HepG2 (cell line): ENCODE measurements around the gene RNF213. TPM values are rescaled to one million over a fixed set of nuclear protein-coding genes. Genes with fewer than 3 reads are reported as not detected.

Source experiments
- ATAC-seq: fragments of 200-7000 bp; cut with Tn5 transposase; 3 replicates; pipeline ENCODE4 v1.9.1; 2020; ENCODE audit warnings: mild to moderate bottlenecking, moderate library complexity
- BruUV-seq: library from RNA; stranded (reverse); fragments of 400-500 nt; replicated peaks from 2 replicates; lab custom pipeline; 2021; lab: Mats Ljungman, UMichigan
- CTCF ChIA-PET: fragments of 300-600 bp; formaldehyde crosslinking; extraction: SDS; loops from one replicate; lab custom pipeline; 2021; ENCODE audit warnings: low total read pairs, inconsistent platforms, low intra/inter-chr PET ratio; lab: Yijun Ruan, JAX
- POLR2A ChIA-PET: fragments of 350-600 bp; sonication (Branson Sonifier 250); formaldehyde crosslinking; loops from one replicate; lab custom pipeline; 2020; ENCODE audit warnings: antibody characterized with exemption, inconsistent platforms; lab: Yijun Ruan, JAX
- DNase-seq: peaks from one replicate; pipeline ENCODE4 v3.0.0-alpha.2; 2015; ENCODE audit warnings: low spot score
- FAIRE-seq: peaks from 3 replicates; lab custom pipeline; 2011; peaks lifted over from hg19 to GRCh38; lab: Jason Lieb, UNC
- H2AFZ ChIP-seq: one replicate; pipeline ENCODE4 v1.6.1; 2011; ENCODE audit warnings: low read length, inconsistent platforms
- H3K27ac ChIP-seq: fragments of 300-600 bp; 3 replicates; pipeline ENCODE4 v1.8.0; 2011; ENCODE audit warnings: mixed run types, mild to moderate bottlenecking, mixed read lengths, low read length, inconsistent platforms; ENCODE audit not compliant: insufficient read depth; ENCODE audit errors: extremely low read length
- H3K27me3 ChIP-seq, 2 experiments: fragments of 200-600 bp in 1 of 2; 2 replicates in 1 of 2; 3 replicates in 1 of 2; pipeline versions ENCODE4 v1.6.0 to v1.8.0; 2011; ENCODE audit warnings: low read length in 2 of 2, mild to moderate bottlenecking in 2 of 2, moderate library complexity in 2 of 2, inconsistent platforms in 1 of 2; ENCODE audit not compliant: insufficient read depth in 2 of 2, control insufficient read depth in 1 of 2
- H3K36me3 ChIP-seq, 2 experiments: fragments of 200-600 bp in 1 of 2; replicated peaks in 1 of 2; 2 replicates in 1 of 2; 3 replicates in 1 of 2; pipeline versions ENCODE4 v1.5.1 to v1.8.0; 2011; ENCODE audit warnings: low read length in 2 of 2, inconsistent platforms in 1 of 2; ENCODE audit not compliant: insufficient read depth in 2 of 2, control insufficient read depth in 1 of 2
- H3K4me1 ChIP-seq: 2 replicates; pipeline ENCODE4 v1.5.1; 2012; ENCODE audit warnings: low read length, inconsistent platforms; ENCODE audit not compliant: insufficient read depth
- H3K4me2 ChIP-seq: 2 replicates; pipeline ENCODE4 v1.6.0; 2011; ENCODE audit warnings: low read depth, low read length, inconsistent platforms
- H3K4me3 ChIP-seq, 3 experiments: fragments of 200-600 bp in 1 of 3; sonication (generic), shearing (Covaris generic) in 1 of 3; replicated peaks in 1 of 3; 2 replicates each; pipeline ENCODE4 v1.5.1; 2011 to 2016; ENCODE audit warnings: low read length in 3 of 3, inconsistent platforms in 2 of 3, low read depth in 2 of 3, mild to moderate bottlenecking in 2 of 3, control low read depth in 1 of 3, mixed read lengths in 1 of 3; ENCODE audit not compliant: insufficient read depth in 1 of 3
- H3K79me2 ChIP-seq: one replicate; pipeline ENCODE4 v1.6.1; 2011; ENCODE audit warnings: low read length, inconsistent platforms; ENCODE audit not compliant: insufficient read depth
- H3K9ac ChIP-seq: 2 replicates; pipeline ENCODE4 v1.6.0; 2011; ENCODE audit warnings: mild to moderate bottlenecking, low read depth, low read length, inconsistent platforms; ENCODE audit not compliant: insufficient read depth
- H3K9me3 ChIP-seq: 2 replicates; pipeline ENCODE4 v1.5.1; 2012; ENCODE audit warnings: mild to moderate bottlenecking, low read length
- H4K20me1 ChIP-seq: 2 replicates; pipeline ENCODE4 v1.6.0; 2011; ENCODE audit warnings: inconsistent platforms, mild to moderate bottlenecking, low read length, moderate library complexity; ENCODE audit not compliant: insufficient read depth
- AGO1 ChIP-seq: fragments of 200-400 bp; formaldehyde crosslinking; IDR thresholded peaks from 2 replicates; pipeline ENCODE4 v1.6.1; 2017; ENCODE audit warnings: mild to moderate bottlenecking, low read depth, low read length, moderate library complexity; ENCODE audit not compliant: poor library complexity, severe bottlenecking
- CENPX ChIP-seq: sonication (generic); formaldehyde crosslinking; IDR thresholded peaks from 2 replicates; pipeline ENCODE4 v1.9.0; 2021; ENCODE audit warnings: mild to moderate bottlenecking, missing genetic modification reagents, moderate library complexity
- E2F1 ChIP-seq: sonication (generic); formaldehyde crosslinking; IDR thresholded peaks from 2 replicates; pipeline ENCODE4 v1.5.0; 2020; ENCODE audit warnings: missing genetic modification reagents
- KDM3A ChIP-seq: IDR thresholded peaks from 2 replicates; pipeline ENCODE4 v1.6.1; 2018; ENCODE audit warnings: low read depth, missing compliant biosample characterization
- LCORL ChIP-seq, 2 experiments: fragments of 450-650 bp in 1 of 2; sonication (generic) in 1 of 2; formaldehyde crosslinking in 1 of 2; IDR thresholded peaks; 2 replicates each; pipeline versions ENCODE4 v1.5.0 to v1.6.1; 2017 to 2020; ENCODE audit warnings: antibody characterized with exemption in 1 of 2, missing genetic modification reagents in 1 of 2
- MLLT10 ChIP-seq: sonication (generic); formaldehyde crosslinking; IDR thresholded peaks from 2 replicates; pipeline ENCODE4 v1.4.0; 2020; ENCODE audit warnings: missing genetic modification reagents
- MTA3 ChIP-seq: sonication (generic); formaldehyde crosslinking; IDR thresholded peaks from 2 replicates; pipeline ENCODE4 v1.4.0; 2020; ENCODE audit warnings: missing genetic modification reagents
- PHB2 ChIP-seq: fragments of 450-650 bp; IDR thresholded peaks from 2 replicates; pipeline ENCODE4 v1.6.1; 2018; ENCODE audit not compliant: partially characterized antibody
- SAP130 ChIP-seq: IDR thresholded peaks from 2 replicates; pipeline ENCODE4 v1.6.1; 2016; ENCODE audit warnings: low read depth
- ZFP36L1 ChIP-seq: sonication (generic); formaldehyde crosslinking; IDR thresholded peaks from 2 replicates; pipeline ENCODE4 v1.8.0; 2022; ENCODE audit warnings: mild to moderate bottlenecking, missing genetic modification reagents, moderate library complexity
- ZFP90 ChIP-seq: sonication (generic); formaldehyde crosslinking; IDR thresholded peaks from 2 replicates; pipeline ENCODE4 v1.8.0; 2022; ENCODE audit warnings: missing genetic modification reagents, mild to moderate bottlenecking, inconsistent platforms, borderline replicate concordance
- ZFY ChIP-seq: sonication (generic); formaldehyde crosslinking; IDR thresholded peaks from 2 replicates; pipeline ENCODE4 v1.4.0; 2020; ENCODE audit warnings: missing genetic modification reagents
- ZMAT3 ChIP-seq: sonication (generic); formaldehyde crosslinking; conservative IDR thresholded peaks from 2 replicates; pipeline ENCODE4 v1.7.0; 2021; ENCODE audit warnings: missing genetic modification reagents
- ZNF335 ChIP-seq: sonication (generic); formaldehyde crosslinking; IDR thresholded peaks from 2 replicates; pipeline ENCODE4 v1.4.0; 2020; ENCODE audit warnings: missing genetic modification reagents
- ZNF850 ChIP-seq: sonication (generic); formaldehyde crosslinking; conservative IDR thresholded peaks from 2 replicates; pipeline ENCODE4 v1.9.0; 2021; ENCODE audit warnings: mild to moderate bottlenecking, missing genetic modification reagents
- WGBS: methylation state at CpG from one replicate; pipeline ENCODE4 v1.1.6; 2017; ENCODE audit warnings: low lambda C conversion rate; 5-methylcytosine and 5-hydroxymethylcytosine counted together
- in situ Hi-C: cut with HindIII; loops from 2 replicates; pipeline ENCODE4 v1.10.0; 2017; ENCODE audit warnings: low pct_unique_long_range_greater_than_20kb; ENCODE audit not compliant: extremely low pct_ligation_motif_present
- intact Hi-C: fragments of 100-400 bp; cut with micrococcal nuclease; formaldehyde crosslinking; loops from one replicate; pipeline ENCODE4 v1.10.0; 2022; ENCODE audit not compliant: unreplicated experiment
- polyA plus RNA-seq, 8 experiments: library from polyadenylated mRNA; depleted of rRNA in 3 of 8; stranded (reverse) in 7 of 8; unstranded in 1 of 8; fragments of >200 nt; fragmentation: Illumina TruSeq in 4 of 8; extraction: Trizol in 4 of 8; gene quantifications; 2 replicates each; pipeline versions ENCODE4 v1.2.1 to v1.2.3, GENCODE V29; 2011 to 2016; ENCODE audit warnings: low read depth in 4 of 8, missing spikeins in 1 of 8, mixed read lengths in 1 of 8; ENCODE audit not compliant: insufficient read depth in 1 of 8
- total RNA-seq, 5 experiments: library from RNA; depleted of rRNA; stranded (reverse); fragments of >200 nt; fragmentation: Illumina TruSeq; extraction: Trizol; gene quantifications; 2 replicates each; pipeline ENCODE4 v1.2.3, GENCODE V29; 2016; ENCODE audit warnings: low read depth in 1 of 5
- TF ChIP-seq, protein P1 (sequence below): sonication (generic); formaldehyde crosslinking; IDR thresholded peaks from 2 replicates; pipeline ENCODE4 v1.5.0; 2020; ENCODE audit warnings: mild to moderate bottlenecking, missing genetic modification reagents, borderline replicate concordance

RNF213 gene
- total and polyA plus RNA-seq, 2 of the 13 experiments (the other 11 are each of a cell fraction or from before 2014, with no cell fraction given): 38.6 to 38.7 TPM

DNA sequence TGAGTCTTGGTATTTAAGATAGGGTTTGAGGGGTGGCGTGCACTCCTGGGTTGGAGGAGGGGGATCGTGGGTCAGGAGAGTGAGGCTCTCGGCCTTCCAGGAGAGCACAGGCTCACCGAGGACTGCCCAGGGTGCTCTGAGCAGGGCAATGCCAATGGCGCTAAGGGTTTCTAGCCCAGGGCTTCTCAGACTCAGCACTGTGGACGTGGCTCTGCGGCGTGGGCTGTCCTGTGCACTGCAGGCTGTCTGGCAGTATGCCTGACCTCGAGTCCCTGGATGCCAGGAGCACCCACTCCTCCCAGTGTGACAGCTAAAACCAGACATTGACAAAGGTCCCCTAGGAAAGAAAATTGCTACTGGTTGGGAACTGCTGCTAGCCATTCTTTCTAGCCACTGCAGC, 117.1 kb downstream of the RNF213 start:
- CTCF ChIA-PET: no interaction called here
- in situ Hi-C loops: no loop called here
- BruUV-seq: no TSS peak

More for the DNA sequence above, 117.1 kb downstream of the RNF213 start:
- Histone ChIP-seq H3K4me1 (no peaks in the 10 kb centered on the region), H3K79me2 (no peaks in the 10 kb centered on the region), H3K4me3 (no peak overlapping the region), H4K20me1 (no peaks in the 10 kb centered on the region), H3K4me2 (no peak overlapping the region), H3K27me3 (no peaks in the 10 kb centered on the region), H3K27ac (no peak overlapping the region), H3K9me3 (no peaks in the 10 kb centered on the region), H3K9ac (no peak overlapping the region), H2AFZ (no peak overlapping the region), H3K36me3 (peaks cover 43 to 71% of the 10 kb centered on the region in 2 experiments)
- TF ChIP-seq ZFP90 (CRISPR knock-in tag) (no peak), SAP130 (CRISPR knock-in tag) (no peak), ZNF850 (CRISPR knock-in tag) (no peak), MTA3 (CRISPR knock-in tag) (no peak), CENPX (CRISPR knock-in tag) (no peak), ZFP36L1 (no peak), PHB2 (no peak), KDM3A (CRISPR knock-in tag) (no peak), MLLT10 (no peak), AGO1 (no peak), ZFY (CRISPR knock-in tag) (no peak), ZMAT3 (CRISPR knock-in tag) (no peak), LCORL (IDR thresholded peaks at IDR 0.05) (no peak), LCORL (CRISPR knock-in tag; IDR thresholded peaks at IDR 0.05) (no peak), ZNF335 (CRISPR knock-in tag) (no peak), E2F1 (CRISPR knock-in tag) (no peak)
- TF ChIP-seq, protein P1, sequence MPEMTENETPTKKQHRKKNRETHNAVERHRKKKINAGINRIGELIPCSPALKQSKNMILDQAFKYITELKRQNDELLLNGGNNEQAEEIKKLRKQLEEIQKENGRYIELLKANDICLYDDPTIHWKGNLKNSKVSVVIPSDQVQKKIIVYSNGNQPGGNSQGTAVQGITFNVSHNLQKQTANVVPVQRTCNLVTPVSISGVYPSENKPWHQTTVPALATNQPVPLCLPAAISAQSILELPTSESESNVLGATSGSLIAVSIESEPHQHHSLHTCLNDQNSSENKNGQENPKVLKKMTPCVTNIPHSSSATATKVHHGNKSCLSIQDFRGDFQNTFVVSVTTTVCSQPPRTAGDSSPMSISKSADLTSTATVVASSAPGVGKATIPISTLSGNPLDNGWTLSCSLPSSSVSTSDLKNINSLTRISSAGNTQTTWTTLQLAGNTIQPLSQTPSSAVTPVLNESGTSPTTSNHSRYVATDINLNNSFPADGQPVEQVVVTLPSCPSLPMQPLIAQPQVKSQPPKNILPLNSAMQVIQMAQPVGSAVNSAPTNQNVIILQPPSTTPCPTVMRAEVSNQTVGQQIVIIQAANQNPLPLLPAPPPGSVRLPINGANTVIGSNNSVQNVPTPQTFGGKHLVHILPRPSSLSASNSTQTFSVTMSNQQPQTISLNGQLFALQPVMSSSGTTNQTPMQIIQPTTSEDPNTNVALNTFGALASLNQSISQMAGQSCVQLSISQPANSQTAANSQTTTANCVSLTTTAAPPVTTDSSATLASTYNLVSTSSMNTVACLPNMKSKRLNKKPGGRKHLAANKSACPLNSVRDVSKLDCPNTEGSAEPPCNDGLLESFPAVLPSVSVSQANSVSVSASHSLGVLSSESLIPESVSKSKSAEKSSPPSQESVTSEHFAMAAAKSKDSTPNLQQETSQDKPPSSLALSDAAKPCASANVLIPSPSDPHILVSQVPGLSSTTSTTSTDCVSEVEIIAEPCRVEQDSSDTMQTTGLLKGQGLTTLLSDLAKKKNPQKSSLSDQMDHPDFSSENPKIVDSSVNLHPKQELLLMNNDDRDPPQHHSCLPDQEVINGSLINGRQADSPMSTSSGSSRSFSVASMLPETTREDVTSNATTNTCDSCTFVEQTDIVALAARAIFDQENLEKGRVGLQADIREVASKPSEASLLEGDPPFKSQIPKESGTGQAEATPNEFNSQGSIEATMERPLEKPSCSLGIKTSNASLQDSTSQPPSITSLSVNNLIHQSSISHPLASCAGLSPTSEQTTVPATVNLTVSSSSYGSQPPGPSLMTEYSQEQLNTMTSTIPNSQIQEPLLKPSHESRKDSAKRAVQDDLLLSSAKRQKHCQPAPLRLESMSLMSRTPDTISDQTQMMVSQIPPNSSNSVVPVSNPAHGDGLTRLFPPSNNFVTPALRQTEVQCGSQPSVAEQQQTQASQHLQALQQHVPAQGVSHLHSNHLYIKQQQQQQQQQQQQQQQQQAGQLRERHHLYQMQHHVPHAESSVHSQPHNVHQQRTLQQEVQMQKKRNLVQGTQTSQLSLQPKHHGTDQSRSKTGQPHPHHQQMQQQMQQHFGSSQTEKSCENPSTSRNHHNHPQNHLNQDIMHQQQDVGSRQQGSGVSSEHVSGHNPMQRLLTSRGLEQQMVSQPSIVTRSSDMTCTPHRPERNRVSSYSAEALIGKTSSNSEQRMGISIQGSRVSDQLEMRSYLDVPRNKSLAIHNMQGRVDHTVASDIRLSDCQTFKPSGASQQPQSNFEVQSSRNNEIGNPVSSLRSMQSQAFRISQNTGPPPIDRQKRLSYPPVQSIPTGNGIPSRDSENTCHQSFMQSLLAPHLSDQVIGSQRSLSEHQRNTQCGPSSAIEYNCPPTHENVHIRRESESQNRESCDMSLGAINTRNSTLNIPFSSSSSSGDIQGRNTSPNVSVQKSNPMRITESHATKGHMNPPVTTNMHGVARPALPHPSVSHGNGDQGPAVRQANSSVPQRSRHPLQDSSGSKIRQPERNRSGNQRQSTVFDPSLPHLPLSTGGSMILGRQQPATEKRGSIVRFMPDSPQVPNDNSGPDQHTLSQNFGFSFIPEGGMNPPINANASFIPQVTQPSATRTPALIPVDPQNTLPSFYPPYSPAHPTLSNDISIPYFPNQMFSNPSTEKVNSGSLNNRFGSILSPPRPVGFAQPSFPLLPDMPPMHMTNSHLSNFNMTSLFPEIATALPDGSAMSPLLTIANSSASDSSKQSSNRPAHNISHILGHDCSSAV (CRISPR knock-in tag): no peak
- DNase-seq: no peak
- no peak for FAIRE-seq
- no peak for ATAC-seq
- POLR2A ChIA-PET: no interaction called here
- intact Hi-C loops: no loop called here
- 95% methylated on average over 9 of the region's 9 CpGs for WGBS
